Stimulated activated memory B cell treated with anti-CD40 and anti-IgM and Interleukin-4, amounts not matched to agents 10 μg/mL and 1 μg/mL and 100 μg/mL, for 72 hours (primary cell): Measurements from ENCODE around the gene RAP1GDS1.
A peak's percentile ranks its signal among the peaks of the same experiment; 100 is the strongest.
"Not testable (repeated sequence)": the region's sequence is repeated elsewhere in the genome, so short reads cannot be mapped to it uniquely, and the experiment has no call there.

Experiments used
- ATAC-seq: fragments of 150-1000 bp; cut with Tn5 transposase; 2 replicates; pipeline ENCODE4 v1.10.0; 2021
- H3K27ac Mint-ChIP-seq: one replicate; pipeline ENCODE4 v1.8.0; 2022; ENCODE audit warnings: mild to moderate bottlenecking, mixed read lengths
- H3K27me3 Mint-ChIP-seq: one replicate; pipeline ENCODE4 v1.8.0; 2022; ENCODE audit warnings: mixed read lengths
- H3K36me3 Mint-ChIP-seq: one replicate; pipeline ENCODE4 v1.8.0; 2022; ENCODE audit warnings: mixed read lengths
- H3K4me1 Mint-ChIP-seq: one replicate; pipeline ENCODE4 v1.8.0; 2022; ENCODE audit warnings: mixed read lengths
- H3K4me3 Mint-ChIP-seq: one replicate; pipeline ENCODE4 v1.8.0; 2022; ENCODE audit warnings: mild to moderate bottlenecking, moderate library complexity, mixed read lengths
- H3K9me3 Mint-ChIP-seq: one replicate; pipeline ENCODE4 v1.8.0; 2022; ENCODE audit warnings: mixed read lengths

Gene RAP1GDS1

GRCh38 chr4:98358630-98359248, 97.6 kb downstream of the RAP1GDS1 start:
- no peak overlapping the region for H3K4me3 Mint-ChIP-seq
- H3K36me3 Mint-ChIP-seq = peaks cover 21% of the 10 kb centered on the region
- no peak overlapping the region for H3K27ac Mint-ChIP-seq
- peaks cover 4% of the 10 kb centered on the region for H3K9me3 Mint-ChIP-seq
- H3K4me1 Mint-ChIP-seq = peaks cover 9% of the 10 kb centered on the region
- no peak for ATAC-seq
- no peaks in the 10 kb centered on the region for H3K27me3 Mint-ChIP-seq

- no peaks in the 10 kb centered on the region for H3K27me3 Mint-ChIP-seq
- peaks cover 9% of the 10 kb centered on the region for H3K4me1 Mint-ChIP-seq
- no peak overlapping the region for H3K4me3 Mint-ChIP-seq
- peaks cover 23% of the 10 kb centered on the region for H3K36me3 Mint-ChIP-seq
- peaks cover 4% of the 10 kb centered on the region for H3K9me3 Mint-ChIP-seq
- H3K27ac Mint-ChIP-seq = no peak overlapping the region
- ATAC-seq = no peak
Measured at GRCh38 chr4:98359646-98360045, 98.5 kb downstream of the RAP1GDS1 start.

GRCh38 chr4:98363431-98363830, 102.2 kb downstream of the RAP1GDS1 start:
- H3K9me3 Mint-ChIP-seq = peaks cover 20% of the 10 kb centered on the region
- H3K27ac Mint-ChIP-seq = peak overlapping the region; percentile 5
- no peaks in the 10 kb centered on the region for H3K27me3 Mint-ChIP-seq
- H3K4me3 Mint-ChIP-seq = no peak overlapping the region
- peaks cover 58% of the 10 kb centered on the region for H3K36me3 Mint-ChIP-seq
- ATAC-seq = no peak
- H3K4me1 Mint-ChIP-seq = peaks cover 9% of the 10 kb centered on the region

- not testable (repeated sequence) for ATAC-seq, H3K27ac Mint-ChIP-seq, H3K4me1 Mint-ChIP-seq, H3K4me3 Mint-ChIP-seq, H3K27me3 Mint-ChIP-seq
- Mint-ChIP-seq H3K9me3 (peaks cover 20% of the 10 kb centered on the region), H3K36me3 (peaks cover 83% of the 10 kb centered on the region)
Measured at GRCh38 chr4:98366275-98366674, 105.1 kb downstream of the RAP1GDS1 start.

DNA sequence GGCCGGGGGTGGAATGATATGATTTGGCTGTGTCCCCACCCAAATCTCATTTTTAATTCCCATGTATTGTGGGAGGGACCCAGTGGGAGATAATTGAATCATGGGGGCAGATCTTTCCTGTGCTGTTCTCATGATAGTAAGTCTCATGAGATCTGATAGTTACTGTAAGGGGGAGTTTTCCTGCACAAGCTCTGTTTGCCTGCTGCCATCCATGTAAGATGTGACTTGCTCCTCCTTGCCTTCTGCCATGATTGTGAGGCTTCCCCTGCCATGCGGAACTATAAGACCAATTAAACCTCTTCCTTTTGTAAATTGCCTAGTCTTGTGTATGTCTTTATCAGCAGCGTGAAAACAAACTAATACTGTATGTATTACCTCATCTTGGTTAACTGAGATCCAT, 106.8 kb downstream of the RAP1GDS1 start:
- H3K4me3 Mint-ChIP-seq, H3K27ac Mint-ChIP-seq, H3K4me1 Mint-ChIP-seq, H3K27me3 Mint-ChIP-seq, ATAC-seq: not testable (repeated sequence)
- Mint-ChIP-seq H3K9me3 (peaks cover 20% of the 10 kb centered on the region), H3K36me3 (peaks cover 79% of the 10 kb centered on the region)

- Mint-ChIP-seq H3K9me3 (peaks cover 16% of the 10 kb centered on the region), H3K4me1 (no peaks in the 10 kb centered on the region), H3K27me3 (no peaks in the 10 kb centered on the region), H3K36me3 (peaks cover 83% of the 10 kb centered on the region), H3K4me3 (no peak overlapping the region), H3K27ac (no peak overlapping the region)
- ATAC-seq = no peak
Measured at GRCh38 chr4:98369322-98369721, 108.1 kb downstream of the RAP1GDS1 start.

GRCh38 chr4:98374643-98375042, 113.5 kb downstream of the RAP1GDS1 start:
- no peak for ATAC-seq

GRCh38 chr4:98377559-98377958, 116.4 kb downstream of the RAP1GDS1 start:
- no peak for ATAC-seq
- Mint-ChIP-seq H3K27me3 (no peaks in the 10 kb centered on the region), H3K36me3 (peaks cover 30% of the 10 kb centered on the region), H3K4me1 (peaks cover 10% of the 10 kb centered on the region), H3K4me3 (no peak overlapping the region), H3K27ac (no peak overlapping the region), H3K9me3 (no peaks in the 10 kb centered on the region)

More at GRCh38 chr4:98374643-98375042, 113.5 kb downstream of the RAP1GDS1 start:
- H3K9me3 Mint-ChIP-seq = no peaks in the 10 kb centered on the region
- peaks cover 48% of the 10 kb centered on the region for H3K36me3 Mint-ChIP-seq
- no peak overlapping the region for H3K27ac Mint-ChIP-seq
- H3K4me1 Mint-ChIP-seq = peaks cover 10% of the 10 kb centered on the region
- H3K4me3 Mint-ChIP-seq = no peak overlapping the region
- no peaks in the 10 kb centered on the region for H3K27me3 Mint-ChIP-seq

DNA sequence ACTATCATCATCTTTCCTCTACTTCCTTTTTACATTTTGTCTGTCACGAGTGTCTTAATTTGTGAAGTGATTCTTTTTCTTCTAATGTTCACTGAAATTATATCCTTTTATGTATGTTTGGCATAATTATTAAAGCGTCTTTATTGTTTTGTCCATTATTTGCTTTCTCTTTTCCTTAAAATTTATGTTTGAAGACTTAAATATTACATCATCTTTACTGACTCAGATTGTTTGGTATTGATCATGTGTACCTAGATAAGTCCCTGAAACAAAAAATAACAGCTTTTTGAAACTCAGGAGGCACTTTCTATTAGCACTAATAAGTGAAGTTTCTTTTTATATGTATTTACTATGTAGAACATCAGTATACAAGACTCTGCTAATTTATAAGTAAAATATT, 120.1 kb downstream of the RAP1GDS1 start:
- peaks cover 11% of the 10 kb centered on the region for H3K36me3 Mint-ChIP-seq
- H3K9me3 Mint-ChIP-seq = no peaks in the 10 kb centered on the region
- no peak overlapping the region for H3K4me3 Mint-ChIP-seq
- H3K27ac Mint-ChIP-seq = no peak overlapping the region
- peaks cover 16% of the 10 kb centered on the region for H3K4me1 Mint-ChIP-seq
- ATAC-seq = no peak
- H3K27me3 Mint-ChIP-seq = no peaks in the 10 kb centered on the region

DNA sequence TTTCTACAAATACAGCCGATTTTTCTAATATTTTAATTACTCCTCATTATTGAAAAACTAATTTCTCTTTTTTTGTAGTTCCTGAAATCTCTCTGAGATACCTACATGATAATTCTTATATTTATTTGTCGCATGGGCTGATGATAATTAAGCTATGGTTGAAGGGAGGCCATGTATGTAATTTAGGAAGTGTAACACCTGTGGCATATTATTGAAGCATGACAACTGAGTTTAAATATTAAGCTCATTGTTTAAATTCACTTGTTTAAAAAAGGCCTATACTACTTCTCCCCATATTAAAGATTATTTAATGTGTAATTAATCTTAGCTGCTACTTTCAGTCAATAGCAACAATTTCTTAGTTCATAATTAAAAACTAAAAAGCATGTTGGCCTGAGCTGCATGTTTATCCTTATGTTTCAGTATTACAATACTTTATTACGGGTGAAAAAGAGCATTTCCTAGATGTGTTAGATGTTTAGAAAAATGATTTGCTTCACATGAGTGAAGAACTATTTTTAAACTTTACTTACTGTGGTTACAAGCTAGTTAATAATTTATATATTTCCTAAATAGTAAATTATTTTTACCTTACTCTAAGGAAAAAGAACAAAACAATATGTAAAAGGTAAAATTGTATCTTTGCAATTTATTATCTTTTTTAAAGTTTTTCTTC, 122.4 kb downstream of the RAP1GDS1 start:
- Mint-ChIP-seq H3K9me3 (no peaks in the 10 kb centered on the region), H3K27ac (no peak overlapping the region), H3K4me3 (no peak overlapping the region), H3K4me1 (peaks cover 11% of the 10 kb centered on the region), H3K27me3 (no peaks in the 10 kb centered on the region), H3K36me3 (peaks cover 19% of the 10 kb centered on the region)
- ATAC-seq = no peak

DNA sequence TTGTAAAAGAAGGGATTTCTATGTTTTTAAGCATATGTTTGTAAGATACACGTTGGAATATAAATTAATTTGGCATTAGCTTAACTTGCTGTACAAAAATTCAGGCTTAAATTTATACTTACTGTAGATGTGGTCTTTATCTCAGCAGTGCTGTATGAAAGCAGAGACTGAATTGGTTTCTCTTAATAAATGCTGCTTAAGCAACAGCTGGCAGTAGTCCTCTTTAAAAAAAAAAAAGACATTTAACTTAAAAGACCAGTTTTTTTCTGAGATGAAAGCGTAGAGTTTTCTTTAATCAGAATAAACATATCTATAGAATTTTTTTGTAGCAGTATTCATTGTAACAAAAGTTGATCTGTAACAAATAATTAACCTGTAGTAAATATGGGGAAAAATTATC, 124.6 kb downstream of the RAP1GDS1 start:
- H3K9me3 Mint-ChIP-seq = no peaks in the 10 kb centered on the region
- H3K4me3 Mint-ChIP-seq = no peak overlapping the region
- peaks cover 27% of the 10 kb centered on the region for H3K36me3 Mint-ChIP-seq
- no peaks in the 10 kb centered on the region for H3K27me3 Mint-ChIP-seq
- ATAC-seq = no peak
- H3K27ac Mint-ChIP-seq = no peak overlapping the region
- peaks cover 11% of the 10 kb centered on the region for H3K4me1 Mint-ChIP-seq

DNA sequence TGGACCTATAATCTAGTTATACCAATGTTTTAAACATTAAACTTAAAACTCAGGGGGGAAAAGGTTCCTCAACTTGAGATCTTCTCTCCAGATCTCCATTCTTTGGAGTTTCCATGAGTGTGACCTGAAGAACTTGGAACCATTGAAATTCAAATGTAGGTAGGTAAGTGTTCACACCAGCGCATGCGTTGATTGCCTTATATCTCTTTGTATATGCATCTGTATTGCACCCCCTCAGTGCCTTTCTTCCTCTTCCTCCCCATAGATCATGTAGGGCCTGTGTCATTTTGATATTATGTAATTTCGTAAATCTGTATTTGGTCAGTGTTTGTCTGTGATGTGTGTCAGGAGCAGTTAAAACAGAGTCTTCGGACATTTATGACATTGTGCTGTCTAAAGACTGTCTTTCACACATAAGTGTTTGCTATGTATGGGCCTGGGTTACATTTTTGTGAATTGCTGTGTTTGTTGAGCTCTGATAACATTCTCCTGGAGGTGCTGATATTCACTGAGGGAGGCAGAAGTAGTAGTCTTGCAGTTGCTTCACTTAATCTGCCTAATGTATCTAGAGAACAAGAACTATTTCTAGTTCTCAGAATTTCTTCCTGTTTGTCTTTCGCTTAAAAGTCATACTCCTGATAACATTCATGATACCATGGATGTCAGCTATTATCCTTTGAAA, 126.3 kb downstream of the RAP1GDS1 start:
- Mint-ChIP-seq H3K36me3 (peaks cover 21% of the 10 kb centered on the region), H3K4me1 (peaks cover 11% of the 10 kb centered on the region), H3K4me3 (no peak overlapping the region), H3K27ac (no peak overlapping the region), H3K9me3 (no peaks in the 10 kb centered on the region), H3K27me3 (no peaks in the 10 kb centered on the region)
- no peak for ATAC-seq

- Mint-ChIP-seq H3K4me3 (no peak overlapping the region), H3K9me3 (peaks cover 13% of the 10 kb centered on the region), H3K27ac (no peak overlapping the region), H3K27me3 (no peaks in the 10 kb centered on the region), H3K36me3 (peaks cover 60% of the 10 kb centered on the region), H3K4me1 (peaks cover 7% of the 10 kb centered on the region)
- ATAC-seq = no peak
Measured at GRCh38 chr4:98394134-98394533, 132.9 kb downstream of the RAP1GDS1 start.

- Mint-ChIP-seq H3K27me3 (no peaks in the 10 kb centered on the region), H3K4me1 (peaks cover 9% of the 10 kb centered on the region), H3K4me3 (no peak overlapping the region), H3K36me3 (peaks cover 41% of the 10 kb centered on the region), H3K27ac (no peak overlapping the region), H3K9me3 (peaks cover 13% of the 10 kb centered on the region)
- no peak for ATAC-seq
Measured at GRCh38 chr4:98399915-98400314, 138.7 kb downstream of the RAP1GDS1 start.

DNA sequence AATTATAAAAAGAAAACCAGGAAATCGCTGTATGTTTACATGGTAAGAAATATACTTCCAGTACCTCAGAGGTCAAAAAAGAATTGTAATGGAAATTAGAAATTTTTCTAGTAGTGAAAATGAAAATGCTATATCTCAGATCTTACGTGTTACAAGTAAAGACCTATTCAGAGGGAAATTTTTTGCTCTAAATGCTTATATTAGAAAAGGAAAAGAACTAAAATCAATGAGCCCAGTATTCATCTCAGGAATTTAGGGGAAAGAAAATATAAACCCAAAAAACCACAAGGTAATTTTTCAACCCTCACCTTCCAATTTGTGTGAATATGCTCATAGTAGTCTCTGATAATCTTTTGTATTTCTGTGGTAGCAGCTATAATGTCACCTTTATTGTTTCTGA, 145.6 kb downstream of the RAP1GDS1 start:
- Mint-ChIP-seq H3K27me3 (no peaks in the 10 kb centered on the region), H3K4me3 (no peak overlapping the region), H3K36me3 (peaks cover 44% of the 10 kb centered on the region), H3K9me3 (peaks cover 2% of the 10 kb centered on the region), H3K4me1 (no peaks in the 10 kb centered on the region), H3K27ac (no peak overlapping the region)
- peak; percentile 51 for ATAC-seq

GRCh38 chr4:98411731-98412130, 150.5 kb downstream of the RAP1GDS1 start:
- Mint-ChIP-seq H3K9me3 (peaks cover 8% of the 10 kb centered on the region), H3K36me3 (peaks cover 46% of the 10 kb centered on the region), H3K4me1 (no peaks in the 10 kb centered on the region), H3K27ac (no peak overlapping the region), H3K4me3 (no peak overlapping the region), H3K27me3 (no peaks in the 10 kb centered on the region)
- ATAC-seq = no peak
